Muscle of arm (tissue), 12 donors: ENCODE measurements around the gene TRDMT1. TPM values are rescaled to one million over a fixed set of nuclear protein-coding genes. Genes with fewer than 3 reads are reported as not detected.
"Not testable (repeated sequence)": the region's sequence is repeated elsewhere in the genome, so short reads cannot be mapped to it uniquely, and the experiment has no call there.

ENCODE experiments used
- DNase-seq: peaks from one replicate; pipeline ENCODE4 v3.0.0-alpha.2; 2013
- polyA plus RNA-seq, 12 donors: library from polyadenylated mRNA; unstranded; fragments of 120-200 nt; gene quantifications; one replicate each; pipeline ENCODE4 v1.2.1, GENCODE V29; 2013; ENCODE audit not compliant: insufficient read length in 12 of 12

TRDMT1 gene
- polyA plus RNA-seq, 12 donors = 7.4 to 14.7 (median 10.8) TPM; not detected in 1

DNA sequence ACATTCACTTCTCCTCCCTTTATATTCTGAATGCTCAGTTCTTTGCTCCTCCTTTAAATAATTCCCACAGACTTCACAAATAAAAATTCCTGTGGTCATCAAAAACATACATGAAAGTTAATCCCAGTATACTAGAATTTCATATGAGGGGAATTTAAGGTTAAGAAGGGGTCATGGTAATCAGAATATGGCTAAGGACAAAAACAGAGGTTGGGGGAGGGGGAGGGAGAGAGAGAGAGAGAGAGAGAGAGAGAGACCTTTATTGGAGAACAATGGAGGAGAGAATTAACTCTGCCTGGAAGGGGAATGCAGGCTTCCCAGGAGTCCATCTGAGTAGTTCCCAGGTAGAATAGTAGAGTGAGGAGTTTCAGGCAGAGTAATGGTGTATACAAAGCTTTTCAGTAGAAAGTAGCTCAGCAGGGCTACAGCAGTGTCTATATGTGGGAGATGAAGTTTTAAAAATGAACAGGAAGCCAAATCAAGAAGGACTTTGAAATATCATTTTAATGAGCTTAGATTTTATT is 66.7 kb downstream of the TRDMT1 start:
- no peak for DNase-seq

DNA sequence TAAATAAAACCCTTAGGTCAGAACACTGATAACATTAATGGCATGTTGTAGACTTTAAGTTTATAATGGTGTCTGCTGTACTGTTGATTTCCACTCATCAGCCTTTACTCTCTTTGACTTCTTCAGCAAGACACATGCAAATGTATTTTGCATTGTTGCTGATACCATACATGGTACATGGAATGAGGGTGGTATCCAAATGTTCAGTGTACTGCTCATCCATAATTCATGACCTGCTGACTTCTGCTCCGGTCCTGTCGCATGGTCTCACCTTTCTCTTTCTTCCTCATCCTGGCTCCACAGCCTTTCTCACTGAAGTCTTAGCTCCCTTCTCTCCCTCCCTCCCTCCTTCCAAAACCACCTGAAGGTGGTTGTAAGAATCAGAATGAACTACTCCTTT is 67.2 kb downstream of the TRDMT1 start:
- DNase-seq = no peak

- no peak for DNase-seq
Observed at GRCh38 chr10:17129741-17130140, 71.7 kb downstream of the TRDMT1 start, which contains the start of gene CUBN. TSS of gene CUBN (minus strand) at chr10:17129811. CDS start at chr10:17129765, 46 bp downstream.

DNA sequence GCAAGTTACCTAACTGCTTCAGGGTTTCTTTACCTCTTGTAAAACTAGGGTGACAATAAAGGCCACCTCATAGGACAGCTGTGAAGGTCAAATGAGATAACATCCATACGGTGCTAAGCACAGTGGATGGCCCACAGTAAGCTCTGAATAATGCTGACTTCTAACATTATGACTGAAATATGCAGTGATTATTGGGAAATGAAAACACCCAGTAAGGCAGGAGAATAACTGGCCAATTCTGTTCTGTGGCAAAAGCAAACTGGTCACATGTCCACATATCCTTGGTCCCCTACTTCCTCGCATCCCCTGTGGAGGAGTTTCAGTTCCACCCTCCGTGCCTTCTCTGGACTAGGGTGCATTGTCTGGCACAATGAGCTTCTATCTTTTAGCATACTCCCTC is 73.2 kb downstream of the TRDMT1 start:
- no peak for DNase-seq

DNA sequence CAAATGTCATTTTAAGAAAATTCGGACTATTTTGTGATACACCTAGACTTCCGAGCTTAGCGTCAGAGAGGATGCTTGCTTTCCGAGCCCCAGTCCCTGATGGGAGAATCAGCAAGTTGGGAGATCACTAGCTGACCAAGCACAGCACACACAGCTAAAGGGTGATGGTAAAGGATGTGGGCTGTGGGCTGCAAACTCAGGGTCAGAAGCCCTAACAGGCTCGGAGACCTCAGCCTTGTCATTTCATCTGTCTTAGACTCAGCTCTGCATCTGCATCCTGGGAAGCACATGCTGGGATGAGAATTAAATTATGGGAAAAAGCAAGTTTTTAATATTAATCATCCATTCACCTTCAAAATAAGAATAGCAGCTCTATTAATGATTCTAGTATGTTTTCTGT is 75.1 kb downstream of the TRDMT1 start:
- no peak for DNase-seq

GRCh38 chr10:17125206-17125893 is 76.1 kb downstream of the TRDMT1 start:
- DNase-seq = no peak

DNA sequence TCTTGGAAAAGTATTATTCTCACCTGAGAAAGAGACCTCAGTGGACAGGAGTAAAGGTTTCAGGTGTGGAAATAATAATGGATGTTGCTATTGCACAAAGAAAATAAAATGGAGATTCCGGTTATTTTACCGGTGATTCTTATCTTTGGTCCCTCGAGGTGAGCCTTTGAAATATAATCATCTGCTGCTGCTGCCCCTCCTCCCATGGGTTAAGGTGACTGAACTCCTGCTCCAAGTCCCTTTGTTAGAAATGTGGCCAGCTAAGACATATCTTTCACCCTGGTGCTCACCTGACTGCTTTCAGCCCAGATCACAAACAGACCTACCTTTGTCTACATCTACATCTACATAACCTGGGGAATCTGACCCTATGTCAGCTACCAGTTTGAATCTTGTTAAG is 77.5 kb downstream of the TRDMT1 start:
- no peak for DNase-seq

DNA sequence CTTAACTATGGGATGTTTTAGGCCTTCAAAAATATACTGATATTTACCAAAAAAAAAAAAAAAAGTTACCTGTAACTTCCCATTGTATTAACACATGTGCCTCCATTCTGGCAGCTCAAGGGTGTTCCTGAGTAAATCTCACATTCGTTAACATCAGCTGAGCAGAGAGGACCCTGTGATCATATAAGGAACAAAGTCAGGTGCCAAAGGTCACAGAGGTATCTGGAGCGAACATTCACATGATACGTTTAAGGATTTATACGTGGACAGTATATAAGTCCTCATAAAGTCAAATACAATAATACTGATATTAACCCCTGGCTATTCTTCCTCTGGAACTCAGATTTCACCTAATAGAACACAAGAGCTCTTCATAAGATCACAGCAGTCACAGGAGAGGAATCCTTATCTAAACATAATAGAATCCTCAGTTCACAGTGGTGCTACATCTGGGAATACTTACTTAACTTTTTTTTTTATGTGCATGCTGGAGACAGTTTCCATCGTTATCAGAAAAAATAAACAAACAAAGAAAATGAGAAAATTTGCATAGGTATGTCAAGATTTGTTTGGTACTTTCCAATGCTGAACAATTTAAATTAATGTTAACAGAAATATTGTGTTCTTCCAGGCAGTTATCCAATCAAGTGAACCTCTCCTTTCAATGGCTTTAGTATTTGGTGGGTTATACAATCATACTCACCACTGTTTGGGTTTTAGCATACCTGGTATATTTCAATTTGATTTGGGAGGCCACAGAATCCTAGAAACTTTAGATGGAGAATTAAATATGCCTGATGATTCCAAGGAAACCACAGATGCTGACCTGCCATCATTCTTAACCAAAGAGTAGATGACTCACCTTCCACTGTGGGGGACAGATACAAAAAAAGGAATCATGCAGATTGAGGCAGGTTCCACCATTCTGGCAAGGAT is 78.5 kb downstream of the TRDMT1 start:
- DNase-seq = no peak

- no peak for DNase-seq
Observed at GRCh38 chr10:17122052-17122451, 79.4 kb downstream of the TRDMT1 start.

DNA sequence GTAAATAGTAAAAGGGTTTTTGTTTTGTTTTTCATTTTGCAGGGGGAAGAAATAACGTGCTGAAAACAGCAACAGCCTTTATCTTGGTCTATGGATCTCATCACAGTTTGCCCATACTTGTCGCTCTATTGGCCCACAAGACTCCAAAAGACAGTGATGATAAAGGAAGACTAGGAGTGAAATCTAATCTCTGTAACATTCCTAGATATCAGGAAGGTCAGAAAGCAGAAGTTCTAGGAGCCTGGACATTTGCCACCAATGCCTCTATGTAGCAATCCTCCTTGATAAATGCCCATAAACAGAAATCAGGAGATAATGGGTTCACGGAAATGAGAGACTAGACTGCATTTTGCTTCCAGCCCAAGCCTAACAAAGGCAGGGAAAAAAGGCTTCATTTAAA is 80.8 kb downstream of the TRDMT1 start:
- DNase-seq = no peak

GRCh38 chr10:17119845-17120244 is 81.6 kb downstream of the TRDMT1 start:
- no peak for DNase-seq

- DNase-seq = no peak
Observed at GRCh38 chr10:17116193-17116592, 85.3 kb downstream of the TRDMT1 start.

- no peak for DNase-seq
Observed at GRCh38 chr10:17115683-17116082, 85.8 kb downstream of the TRDMT1 start.

DNA sequence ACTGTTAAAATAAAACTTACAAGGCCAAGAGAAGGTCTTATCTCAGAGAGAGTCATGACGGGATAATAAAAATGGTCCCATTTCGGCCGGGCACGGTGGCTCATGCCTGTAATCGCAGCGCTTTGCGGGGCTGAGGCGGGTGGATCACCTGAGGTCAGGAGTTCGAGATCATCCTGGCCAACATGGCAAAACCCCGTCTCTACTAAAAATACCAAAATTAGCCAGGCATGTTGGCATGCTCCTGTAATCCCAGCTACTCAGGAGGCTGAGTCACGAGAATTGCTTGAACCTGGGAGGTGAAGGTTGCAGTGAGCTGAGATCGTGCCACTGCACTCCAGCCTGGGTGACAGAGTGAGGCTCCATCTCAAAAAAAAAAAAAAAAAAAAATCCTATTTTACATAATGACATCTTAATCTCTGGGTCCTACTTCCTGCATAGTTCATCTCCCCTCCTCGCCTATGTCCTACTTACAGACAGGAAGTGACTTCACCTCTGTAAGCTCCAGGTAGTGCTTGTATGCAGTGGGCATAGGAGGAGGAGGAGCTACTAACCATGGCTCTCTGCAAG is 86.5 kb downstream of the TRDMT1 start:
- DNase-seq = not testable (repeated sequence)

DNA sequence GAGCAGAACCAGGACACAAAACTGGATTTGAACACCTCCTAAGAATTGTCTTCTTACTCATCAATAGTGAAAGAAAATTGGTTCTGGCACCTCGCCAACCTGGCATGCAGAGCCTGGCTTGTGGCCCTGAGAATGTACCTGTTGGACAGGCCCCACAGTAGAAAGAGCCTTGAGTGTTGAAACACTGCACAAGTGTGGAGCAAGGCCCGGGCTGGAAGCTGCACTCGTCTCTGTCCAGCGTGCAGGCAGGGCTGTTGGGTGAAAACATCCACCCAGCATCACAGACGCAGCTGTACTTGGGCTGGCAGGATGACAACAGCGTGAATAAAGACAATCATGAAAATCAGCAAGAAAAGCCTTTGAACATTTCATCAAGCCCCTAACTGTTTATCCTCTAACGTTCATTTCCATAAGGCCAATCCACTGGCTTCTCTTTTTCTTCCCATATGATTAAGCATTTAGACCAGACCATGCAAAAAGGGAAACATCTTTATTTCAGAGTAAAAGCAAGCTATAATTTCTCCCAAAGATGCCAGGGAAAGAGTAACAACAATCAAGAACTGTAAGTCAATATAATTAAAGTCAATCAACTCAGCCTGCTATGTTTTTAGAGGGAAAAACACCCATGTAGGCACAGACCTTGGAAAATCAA is 87.5 kb downstream of the TRDMT1 start:
- peak; percentile 35 for DNase-seq

DNA sequence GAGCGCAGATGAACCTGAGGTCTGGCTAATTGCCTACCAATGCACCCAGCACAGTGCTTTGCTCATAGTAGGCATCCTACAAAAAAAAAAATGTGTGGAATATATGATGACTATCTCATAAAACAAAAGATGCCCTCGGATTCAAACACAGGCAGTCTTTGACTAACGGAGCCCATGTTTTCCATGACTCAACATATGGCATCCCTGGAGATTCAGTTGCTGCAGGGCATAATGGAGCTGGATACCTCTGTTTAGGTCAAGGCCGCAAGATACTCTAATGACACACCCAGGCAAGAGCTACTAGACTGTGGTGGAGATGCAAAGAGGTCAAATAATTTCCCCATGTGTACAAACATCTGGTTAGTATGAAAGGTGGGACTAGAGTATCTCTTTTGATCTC is 88.1 kb downstream of the TRDMT1 start:
- no peak for DNase-seq

GRCh38 chr10:17112566-17112965 is 88.9 kb downstream of the TRDMT1 start:
- no peak for DNase-seq

GRCh38 chr10:17109475-17110207 is 91.8 kb downstream of the TRDMT1 start:
- DNase-seq = no peak

GRCh38 chr10:17109046-17109445 is 92.4 kb downstream of the TRDMT1 start:
- DNase-seq = no peak

DNA sequence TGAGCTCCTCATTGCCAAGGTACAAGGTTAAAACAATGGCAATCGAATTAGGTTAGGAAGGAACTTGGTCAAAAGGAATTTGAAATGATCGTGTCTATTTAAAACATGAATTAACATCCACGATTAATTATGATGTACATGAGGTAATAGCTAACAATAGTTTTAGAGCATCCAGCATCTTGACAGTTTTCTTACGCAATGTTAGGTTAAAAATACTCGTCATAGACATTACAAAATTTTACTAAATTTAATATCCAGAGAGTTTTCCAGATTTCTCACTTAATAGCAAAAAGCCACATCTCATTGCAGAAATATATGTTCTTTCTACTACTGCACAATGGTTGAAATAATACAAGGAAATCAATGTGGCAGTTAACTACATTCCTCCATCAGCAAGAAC is 94.5 kb downstream of the TRDMT1 start:
- DNase-seq = no peak

DNA sequence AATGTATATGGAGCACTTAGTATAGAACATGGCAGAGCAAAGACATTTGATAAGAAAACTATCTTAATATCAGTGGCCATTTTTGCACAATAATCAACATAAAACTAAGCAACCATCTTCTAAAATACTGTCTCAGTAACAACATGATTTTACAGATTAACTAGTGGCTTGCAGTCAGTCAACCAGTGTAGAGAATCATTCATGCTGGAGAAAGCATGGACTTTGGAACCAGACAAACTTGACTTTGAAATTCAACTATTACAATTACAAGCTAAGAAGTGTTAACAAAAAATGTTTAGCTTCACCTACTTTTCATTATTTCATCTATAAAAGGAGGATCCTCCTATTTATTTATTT is 99.6 kb downstream of the TRDMT1 start:
- DNase-seq = no peak
